AG10803 (cell line): ENCODE results near the gene PRKCE.

ENCODE experiments used
- DNase-seq: peaks from one replicate; pipeline ENCODE4 v3.0.0; 2010; ENCODE audit warnings: low read depth
- H3K4me3 ChIP-seq: 2 replicates; pipeline ENCODE4 v1.5.1; 2011; ENCODE audit warnings: mild to moderate bottlenecking, low read length, control low read depth
- TF ChIP-seq, protein P1 (sequence below): conservative IDR thresholded peaks from 2 replicates; pipeline ENCODE4 v1.5.1; 2011; ENCODE audit warnings: mild to moderate bottlenecking, low read length, control low read depth, inconsistent platforms

PRKCE gene

DNA sequence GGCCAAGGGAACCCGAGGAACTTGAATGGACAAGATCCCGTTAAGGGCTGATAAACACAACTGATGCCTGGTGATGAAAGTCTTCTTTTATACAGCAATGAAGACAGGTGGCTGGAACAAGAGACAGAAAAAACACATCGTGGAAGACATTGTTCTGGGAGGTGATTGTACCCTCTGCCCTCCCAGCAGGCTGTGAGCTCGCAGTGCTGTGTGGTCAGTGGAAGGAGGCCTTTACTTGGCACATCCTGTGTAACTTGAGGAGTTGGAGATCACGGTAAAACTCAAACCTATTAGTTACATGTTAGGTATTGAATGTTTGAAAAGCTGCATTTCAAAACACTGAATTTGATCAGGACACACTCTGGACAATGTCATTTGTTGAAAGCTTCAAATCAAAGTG, 395.8 kb downstream of the PRKCE start:
- no peak for DNase-seq
- TF ChIP-seq, protein P1, sequence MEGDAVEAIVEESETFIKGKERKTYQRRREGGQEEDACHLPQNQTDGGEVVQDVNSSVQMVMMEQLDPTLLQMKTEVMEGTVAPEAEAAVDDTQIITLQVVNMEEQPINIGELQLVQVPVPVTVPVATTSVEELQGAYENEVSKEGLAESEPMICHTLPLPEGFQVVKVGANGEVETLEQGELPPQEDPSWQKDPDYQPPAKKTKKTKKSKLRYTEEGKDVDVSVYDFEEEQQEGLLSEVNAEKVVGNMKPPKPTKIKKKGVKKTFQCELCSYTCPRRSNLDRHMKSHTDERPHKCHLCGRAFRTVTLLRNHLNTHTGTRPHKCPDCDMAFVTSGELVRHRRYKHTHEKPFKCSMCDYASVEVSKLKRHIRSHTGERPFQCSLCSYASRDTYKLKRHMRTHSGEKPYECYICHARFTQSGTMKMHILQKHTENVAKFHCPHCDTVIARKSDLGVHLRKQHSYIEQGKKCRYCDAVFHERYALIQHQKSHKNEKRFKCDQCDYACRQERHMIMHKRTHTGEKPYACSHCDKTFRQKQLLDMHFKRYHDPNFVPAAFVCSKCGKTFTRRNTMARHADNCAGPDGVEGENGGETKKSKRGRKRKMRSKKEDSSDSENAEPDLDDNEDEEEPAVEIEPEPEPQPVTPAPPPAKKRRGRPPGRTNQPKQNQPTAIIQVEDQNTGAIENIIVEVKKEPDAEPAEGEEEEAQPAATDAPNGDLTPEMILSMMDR = no peak
- no peak overlapping the region for H3K4me3 ChIP-seq

DNA sequence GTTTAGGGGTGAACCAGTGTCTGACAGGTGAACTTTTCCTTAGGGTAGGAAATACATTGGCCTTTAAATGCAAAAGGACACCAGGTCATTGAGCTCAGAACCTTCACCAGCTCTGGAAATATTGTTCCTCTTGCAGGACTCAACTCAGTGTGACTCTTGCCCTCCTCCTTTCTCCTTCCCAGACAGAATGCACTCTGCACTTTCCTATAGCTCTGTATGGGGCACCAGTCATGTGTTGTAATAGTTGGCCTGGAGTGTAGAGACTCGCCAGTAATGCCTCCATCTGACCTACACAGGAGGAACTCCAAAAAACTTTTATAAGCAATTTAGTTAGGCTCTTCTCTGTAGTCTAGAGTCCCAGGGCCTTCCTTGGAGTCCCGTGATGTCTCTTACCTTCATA, 397.2 kb downstream of the PRKCE start:
- TF ChIP-seq, protein P1 = no peak
- H3K4me3 ChIP-seq = no peak overlapping the region
- DNase-seq = no peak

DNA sequence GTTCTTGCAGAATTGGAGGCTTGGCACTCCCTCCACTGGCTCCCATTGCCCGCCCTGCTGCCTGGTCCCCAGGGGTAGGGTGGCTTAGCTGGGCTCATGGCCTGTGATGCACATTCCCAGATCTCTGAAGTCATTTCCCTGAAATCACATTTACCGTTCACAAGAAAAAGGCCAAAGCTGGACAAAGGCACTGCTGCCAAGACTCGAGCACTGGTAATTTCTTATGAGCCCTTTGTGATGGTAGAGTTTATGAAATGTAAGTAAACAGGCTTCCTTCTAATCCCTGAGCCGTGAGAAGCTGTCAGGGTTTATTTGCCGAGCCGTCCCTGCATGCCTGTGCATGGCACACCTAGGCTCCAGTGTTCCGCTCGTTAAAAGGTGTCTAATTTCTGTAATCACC, 398.6 kb downstream of the PRKCE start:
- no peak overlapping the region for H3K4me3 ChIP-seq
- DNase-seq = no peak
- TF ChIP-seq, protein P1 = no peak

DNA sequence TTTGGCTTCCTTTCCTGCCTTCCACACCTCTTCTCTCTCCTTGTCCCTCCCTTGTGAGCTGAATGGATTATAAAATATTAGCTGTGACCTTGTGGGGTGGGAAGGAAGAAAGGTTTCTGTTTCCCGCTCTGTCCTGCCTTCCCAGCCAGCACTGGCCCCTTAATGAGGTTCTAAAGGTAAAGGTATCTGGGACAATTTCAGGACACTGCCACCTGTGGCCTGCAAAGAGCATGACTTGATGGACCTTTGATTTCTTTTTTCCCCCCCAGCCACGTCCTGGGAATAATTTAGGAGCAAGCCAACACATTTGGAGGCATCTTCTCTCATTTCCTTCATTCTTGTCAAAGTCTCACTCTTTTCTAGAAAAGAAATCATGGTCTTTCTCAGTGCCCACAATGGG, 399.0 kb downstream of the PRKCE start:
- no peak for DNase-seq
- TF ChIP-seq, protein P1 = no peak

DNA sequence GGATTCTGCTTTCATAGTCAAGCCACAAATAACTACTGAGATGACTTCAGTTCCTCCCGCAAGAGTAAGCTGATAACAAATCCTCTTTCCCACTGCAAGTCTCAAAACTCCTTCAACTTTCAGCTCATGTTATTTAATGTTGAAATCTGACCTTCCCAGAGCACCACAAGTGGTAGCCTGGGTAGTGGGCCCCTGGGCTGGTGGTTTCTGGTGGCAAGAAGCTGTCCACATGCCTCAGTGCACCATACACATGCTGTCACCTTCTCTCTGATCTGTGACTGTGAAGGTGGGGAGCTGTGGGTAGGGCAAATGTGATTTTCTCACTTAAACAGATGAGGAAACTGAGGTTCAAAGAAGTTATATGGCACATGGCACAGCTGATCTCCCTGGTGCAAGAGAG, 399.6 kb downstream of the PRKCE start:
- no peak overlapping the region for H3K4me3 ChIP-seq
- no peak for DNase-seq
- TF ChIP-seq, protein P1 = no peak

More for the DNA sequence above, 399.0 kb downstream of the PRKCE start:
- no peak overlapping the region for H3K4me3 ChIP-seq

DNA sequence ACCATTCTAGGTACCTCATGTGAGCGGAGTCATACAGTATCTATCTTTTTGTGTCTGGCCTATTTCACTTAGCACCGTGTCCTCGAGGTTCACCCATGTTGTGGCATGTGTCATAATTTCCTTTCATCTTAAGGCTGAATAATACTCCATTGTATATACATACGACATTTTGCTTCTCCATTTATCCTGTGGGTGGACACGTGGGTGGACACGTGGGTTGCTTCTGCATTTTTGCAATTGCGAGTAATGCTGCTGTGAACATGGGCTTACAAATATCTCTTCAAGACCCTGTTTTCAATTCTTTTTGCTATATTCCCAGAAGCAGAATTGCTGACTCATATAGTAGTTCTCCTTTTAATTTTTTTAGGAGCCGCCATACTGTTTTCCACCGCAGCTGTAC, 402.1 kb downstream of the PRKCE start:
- no peak overlapping the region for H3K4me3 ChIP-seq
- TF ChIP-seq, protein P1 = no peak
- no peak for DNase-seq

DNA sequence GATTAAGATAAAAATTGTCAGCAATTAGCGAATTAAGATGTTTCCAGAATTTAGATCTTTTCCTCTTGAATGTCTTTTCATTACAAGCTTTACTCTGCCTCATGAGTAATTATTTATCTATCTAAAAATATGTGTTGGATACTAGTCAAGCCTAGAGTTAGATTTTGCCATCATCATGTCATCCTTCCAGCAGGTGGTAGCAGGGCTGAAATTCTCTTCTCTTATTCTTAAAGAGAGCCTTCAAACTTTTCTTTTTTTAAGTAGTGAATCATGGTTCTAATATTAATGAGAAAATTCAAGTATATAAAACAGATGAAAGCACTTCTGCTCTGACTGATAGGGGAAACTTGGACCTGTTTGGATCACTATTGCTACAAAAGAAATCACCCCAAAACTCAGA, 405.1 kb downstream of the PRKCE start:
- DNase-seq = no peak
- TF ChIP-seq, protein P1 = no peak
- H3K4me3 ChIP-seq = no peak overlapping the region
